OCI-LY1 (cell line): Measurements from ENCODE around the gene ADAMTS15.

Experiments used
- CTCF ChIP-seq: fragments of 200-600 bp; sonication (generic), shearing (Covaris generic); IDR thresholded peaks from 2 replicates; pipeline ENCODE4 v1.5.1; 2017; ENCODE audit warnings: mild to moderate bottlenecking, antibody characterized with exemption, low read length, moderate library complexity, mixed read lengths
- EZH2 ChIP-seq: fragments of 200-600 bp; sonication (generic), shearing (Covaris generic); IDR thresholded peaks from 2 replicates; pipeline ENCODE4 v1.8.0; 2017; ENCODE audit warnings: borderline replicate concordance, mixed run types, mild to moderate bottlenecking, antibody characterized with exemption, low read length, moderate library complexity, mixed read lengths

GRCh38 chr11:130514316-130514715 is 65.9 kb downstream of the ADAMTS15 start:
- TF ChIP-seq CTCF (no peak), EZH2 (no peak)
